Measurements from ENCODE around the gene NOTCH1.

GRCh38 chr9:136543280-136543679 lies 2.6 kb downstream of the NOTCH1 start:
- no peak for TF ChIP-seq CTCF (conservative IDR thresholded peaks at IDR 0.05; ENCODE audit: low read depth, low read length)
- TF ChIP-seq EZH2 (IDR thresholded peaks at IDR 0.05; ENCODE audit: borderline replicate concordance, low read depth, low read length, poor library complexity, severe bottlenecking), result no peak

Data from A673 (cell line).